Measurements from ENCODE around the gene CXADR. TPM values are rescaled to one million over a fixed set of nuclear protein-coding genes. Genes with fewer than 3 reads are reported as not detected.
"Not testable (repeated sequence)": the region's sequence is repeated elsewhere in the genome, so short reads cannot be mapped to it uniquely, and the experiment has no call there.

The CXADR gene
- total RNA-seq, 2 experiments from 2014 or later, result 0.63 to 0.88 TPM

- POLR2A ChIA-PET, result no interaction called here
- CTCF ChIA-PET, result no interaction called here
Measured at GRCh38 chr21:17501107-17502006, 11.5 kb upstream of the CXADR start.

GRCh38 chr21:17502985-17503384 lies 9.9 kb upstream of the CXADR start:
- CTCF ChIA-PET, POLR2A ChIA-PET: not testable (repeated sequence)

GRCh38 chr21:17506951-17507350 lies 5.9 kb upstream of the CXADR start:
- ChIA-PET CTCF (no interaction called here), POLR2A (no interaction called here)

- CTCF ChIA-PET, result no interaction called here
- POLR2A ChIA-PET, result no interaction called here
Measured at GRCh38 chr21:17507591-17507990, 5.3 kb upstream of the CXADR start.

GRCh38 chr21:17513214-17514123 lies 626 bp downstream of the CXADR start:
- ChIA-PET POLR2A (no interaction called here), CTCF (no interaction called here)

GRCh38 chr21:17514124-17514845 lies 1.4 kb downstream of the CXADR start:
- POLR2A ChIA-PET, result no interaction called here
- CTCF ChIA-PET, result interaction anchor here (0.7 kb wide), 1 partner anchor 1620 kb away, joined by 3 read pairs; no protein-coding TSS in a partner anchor

- CTCF ChIA-PET, result not testable (repeated sequence)
Measured at GRCh38 chr21:17517008-17517407, 4.2 kb downstream of the CXADR start.

GRCh38 chr21:17519208-17519738 lies 6.4 kb downstream of the CXADR start:
- CTCF ChIA-PET, result no interaction called here
- POLR2A ChIA-PET, result no interaction called here

More at GRCh38 chr21:17517008-17517407, 4.2 kb downstream of the CXADR start:
- POLR2A ChIA-PET, result not testable (repeated sequence)

GRCh38 chr21:17519965-17520609 lies 7.2 kb downstream of the CXADR start:
- CTCF ChIA-PET, result no interaction called here
- POLR2A ChIA-PET, result no interaction called here

- ChIA-PET CTCF (no interaction called here), POLR2A (no interaction called here)
Measured at GRCh38 chr21:17523007-17523451, 10.2 kb downstream of the CXADR start.

- POLR2A ChIA-PET, CTCF ChIA-PET: not testable (repeated sequence)
Measured at GRCh38 chr21:17523979-17524494, 11.2 kb downstream of the CXADR start.

GRCh38 chr21:17524635-17525034 lies 11.8 kb downstream of the CXADR start:
- ChIA-PET POLR2A (no interaction called here), CTCF (no interaction called here)

GRCh38 chr21:17526776-17527175 lies 13.9 kb downstream of the CXADR start:
- CTCF ChIA-PET, result no interaction called here

GRCh38 chr21:17527240-17527639 lies 14.4 kb downstream of the CXADR start:
- ChIA-PET CTCF (no interaction called here), POLR2A (no interaction called here)

More at GRCh38 chr21:17526776-17527175, 13.9 kb downstream of the CXADR start:
- POLR2A ChIA-PET, result no interaction called here

GRCh38 chr21:17527711-17528110 lies 14.9 kb downstream of the CXADR start:
- CTCF ChIA-PET, result no interaction called here
- POLR2A ChIA-PET, result no interaction called here

GRCh38 chr21:17529648-17530047 lies 16.8 kb downstream of the CXADR start:
- ChIA-PET POLR2A (no interaction called here), CTCF (interaction anchor here (1.1 kb wide), 1 partner anchor 56 kb away, joined by 3 read pairs; no protein-coding TSS in a partner anchor)

- CTCF ChIA-PET, result no interaction called here
- POLR2A ChIA-PET, result no interaction called here
Measured at GRCh38 chr21:17532292-17532691, 19.4 kb downstream of the CXADR start.

- CTCF ChIA-PET, result no interaction called here
- POLR2A ChIA-PET, result no interaction called here
Measured at GRCh38 chr21:17536381-17536780, 23.5 kb downstream of the CXADR start.

GRCh38 chr21:17537299-17537698 lies 24.5 kb downstream of the CXADR start:
- CTCF ChIA-PET, result no interaction called here
- POLR2A ChIA-PET, result no interaction called here

All from activated CD8-positive, alpha-beta memory T cell treated with anti-CD3 and anti-CD28 coated beads for 36 hours (primary cell).